22Rv1 (cell line): Measurements from ENCODE around the gene CCL18.
A peak's percentile ranks its signal among the peaks of the same experiment; 100 is the strongest.

Experiments
- ZFX ChIP-seq: fragments of 450-650 bp; IDR thresholded peaks from 2 replicates; pipeline ENCODE4 v1.6.1; 2017; ENCODE audit warnings: antibody characterized with exemption, borderline replicate concordance
- TF ChIP-seq, protein P1 (sequence below): fragments of 450-650 bp; IDR thresholded peaks from 2 replicates; pipeline ENCODE4 v1.5.1; 2017; ENCODE audit warnings: mild to moderate bottlenecking

- TF ChIP-seq, protein P1, sequence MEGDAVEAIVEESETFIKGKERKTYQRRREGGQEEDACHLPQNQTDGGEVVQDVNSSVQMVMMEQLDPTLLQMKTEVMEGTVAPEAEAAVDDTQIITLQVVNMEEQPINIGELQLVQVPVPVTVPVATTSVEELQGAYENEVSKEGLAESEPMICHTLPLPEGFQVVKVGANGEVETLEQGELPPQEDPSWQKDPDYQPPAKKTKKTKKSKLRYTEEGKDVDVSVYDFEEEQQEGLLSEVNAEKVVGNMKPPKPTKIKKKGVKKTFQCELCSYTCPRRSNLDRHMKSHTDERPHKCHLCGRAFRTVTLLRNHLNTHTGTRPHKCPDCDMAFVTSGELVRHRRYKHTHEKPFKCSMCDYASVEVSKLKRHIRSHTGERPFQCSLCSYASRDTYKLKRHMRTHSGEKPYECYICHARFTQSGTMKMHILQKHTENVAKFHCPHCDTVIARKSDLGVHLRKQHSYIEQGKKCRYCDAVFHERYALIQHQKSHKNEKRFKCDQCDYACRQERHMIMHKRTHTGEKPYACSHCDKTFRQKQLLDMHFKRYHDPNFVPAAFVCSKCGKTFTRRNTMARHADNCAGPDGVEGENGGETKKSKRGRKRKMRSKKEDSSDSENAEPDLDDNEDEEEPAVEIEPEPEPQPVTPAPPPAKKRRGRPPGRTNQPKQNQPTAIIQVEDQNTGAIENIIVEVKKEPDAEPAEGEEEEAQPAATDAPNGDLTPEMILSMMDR: 0 out of 2 replicates have a peak, but pooled peaks have one; percentile 16
- no peak for TF ChIP-seq ZFX
Observed at GRCh38 chr17:36118477-36119353, 54.6 kb downstream of the CCL18 start.
